PC-3 (cell line): Measurements from ENCODE around the gene GCGR.

Experiments
- CTCF ChIP-seq: fragments of 300-600 bp; sonication (generic); conservative IDR thresholded peaks from 2 replicates; pipeline ENCODE4 v1.5.1; 2017; ENCODE audit warnings: antibody characterized with exemption, low read depth, mild to moderate bottlenecking, low read length
- EZH2 ChIP-seq: fragments of 300-600 bp; sonication (generic); IDR thresholded peaks from one replicate; pipeline ENCODE4 v1.6.1; 2017; ENCODE audit warnings: antibody characterized with exemption, mild to moderate bottlenecking, low read length; ENCODE audit not compliant: unreplicated experiment
- EZH2phosphoT487 ChIP-seq: fragments of 300-600 bp; sonication (generic); IDR thresholded peaks from 2 replicates; pipeline ENCODE4 v1.6.1; 2018; ENCODE audit warnings: mild to moderate bottlenecking, antibody characterized with exemption, low read length, borderline replicate concordance

- TF ChIP-seq EZH2 (no peak), CTCF (no peak), EZH2phosphoT487 (no peak)
Observed at GRCh38 chr17:81843713-81844326, 39.9 kb downstream of the GCGR start.
